ENCODE measurements around the gene CBX7. TPM values are rescaled to one million over a fixed set of nuclear protein-coding genes. Genes with fewer than 3 reads are reported as not detected.
A peak's percentile ranks its signal among the peaks of the same experiment; 100 is the strongest.

The CBX7 gene
- total RNA-seq, 4 donors from 2014 or later: 189 to 264 (median 206) TPM

DNA sequence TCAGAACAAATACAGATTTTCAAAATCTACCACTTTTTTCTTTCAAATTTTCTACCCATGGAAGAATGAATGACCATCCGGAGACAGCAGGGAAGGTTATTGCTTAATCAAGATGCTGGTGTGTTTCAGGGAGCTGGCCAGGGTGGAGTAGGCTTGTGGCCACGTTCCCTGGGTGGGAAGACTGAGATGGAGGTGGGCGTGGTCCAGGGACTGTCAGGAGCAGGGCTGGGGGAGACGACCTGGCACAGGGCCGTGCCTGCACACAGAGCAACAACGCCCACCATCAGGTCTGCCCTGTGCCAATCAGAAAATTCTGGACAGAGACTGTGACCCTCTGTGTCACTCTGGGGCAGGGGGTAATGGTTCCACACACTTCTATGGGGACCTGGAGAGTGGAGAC lies 62.6 kb downstream of the CBX7 start:
- H3K27me3 ChIP-seq: no peaks in the 10 kb centered on the region
- no peak for DNase-seq (ENCODE audit: low spot score in 2 of 2)
- peaks cover 0 to 14% (median 0%) of the 10 kb centered on the region in 3 donors for H3K36me3 ChIP-seq
- TF ChIP-seq EP300 (IDR thresholded peaks at IDR 0.05): no peak
- TF ChIP-seq POLR2A (IDR thresholded peaks at IDR 0.05): no peak
- TF ChIP-seq, protein P1, sequence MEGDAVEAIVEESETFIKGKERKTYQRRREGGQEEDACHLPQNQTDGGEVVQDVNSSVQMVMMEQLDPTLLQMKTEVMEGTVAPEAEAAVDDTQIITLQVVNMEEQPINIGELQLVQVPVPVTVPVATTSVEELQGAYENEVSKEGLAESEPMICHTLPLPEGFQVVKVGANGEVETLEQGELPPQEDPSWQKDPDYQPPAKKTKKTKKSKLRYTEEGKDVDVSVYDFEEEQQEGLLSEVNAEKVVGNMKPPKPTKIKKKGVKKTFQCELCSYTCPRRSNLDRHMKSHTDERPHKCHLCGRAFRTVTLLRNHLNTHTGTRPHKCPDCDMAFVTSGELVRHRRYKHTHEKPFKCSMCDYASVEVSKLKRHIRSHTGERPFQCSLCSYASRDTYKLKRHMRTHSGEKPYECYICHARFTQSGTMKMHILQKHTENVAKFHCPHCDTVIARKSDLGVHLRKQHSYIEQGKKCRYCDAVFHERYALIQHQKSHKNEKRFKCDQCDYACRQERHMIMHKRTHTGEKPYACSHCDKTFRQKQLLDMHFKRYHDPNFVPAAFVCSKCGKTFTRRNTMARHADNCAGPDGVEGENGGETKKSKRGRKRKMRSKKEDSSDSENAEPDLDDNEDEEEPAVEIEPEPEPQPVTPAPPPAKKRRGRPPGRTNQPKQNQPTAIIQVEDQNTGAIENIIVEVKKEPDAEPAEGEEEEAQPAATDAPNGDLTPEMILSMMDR (IDR thresholded peaks at IDR 0.05): no peak
- no peak overlapping the region for H3K4me3 ChIP-seq
- H3K9me3 ChIP-seq: no peaks in the 10 kb centered on the region
- H3K27ac ChIP-seq: peak overlapping the region in 1 of 4 donors; percentile 47
- WGBS, 2 donors: 63 to 71% methylated on average over 3 to 6 of the region's 6 CpGs
- H3K4me1 ChIP-seq: peaks cover 0 to 6% (median 0%) of the 10 kb centered on the region in 4 donors

DNA sequence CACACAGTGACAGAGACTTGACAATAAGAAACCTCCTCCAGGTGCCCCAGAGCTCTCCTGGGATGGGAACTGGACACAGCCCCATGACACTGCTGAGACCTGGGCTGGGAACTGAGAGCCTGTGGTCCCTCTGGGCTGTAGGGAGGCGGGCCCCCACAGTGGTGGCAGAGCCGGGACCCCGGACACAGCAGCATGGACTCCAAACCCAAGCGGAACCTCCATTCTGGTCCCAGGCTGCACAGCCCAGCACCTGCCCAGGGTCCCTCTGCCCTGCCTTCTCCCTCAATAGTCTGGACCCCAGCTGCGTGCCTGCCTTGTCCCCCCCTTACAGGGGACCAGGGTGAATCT lies 63.8 kb downstream of the CBX7 start:
- Histone ChIP-seq H3K9me3 (no peaks in the 10 kb centered on the region), H3K27me3 (no peaks in the 10 kb centered on the region), H3K4me3 (no peak overlapping the region), H3K4me1 (peaks cover 0 to 6% (median 0%) of the 10 kb centered on the region in 4 donors), H3K36me3 (peaks cover 0 to 18% (median 0%) of the 10 kb centered on the region in 3 donors), H3K27ac (no peak overlapping the region)
- TF ChIP-seq EP300 (IDR thresholded peaks at IDR 0.05) (no peak), POLR2A (IDR thresholded peaks at IDR 0.05) (no peak)
- TF ChIP-seq, protein P1 (IDR thresholded peaks at IDR 0.05): no peak
- 76 to 90% methylated on average over 5 of the region's 5 CpGs for WGBS, 2 donors
- DNase-seq (ENCODE audit: low spot score in 2 of 2): no peak

DNA sequence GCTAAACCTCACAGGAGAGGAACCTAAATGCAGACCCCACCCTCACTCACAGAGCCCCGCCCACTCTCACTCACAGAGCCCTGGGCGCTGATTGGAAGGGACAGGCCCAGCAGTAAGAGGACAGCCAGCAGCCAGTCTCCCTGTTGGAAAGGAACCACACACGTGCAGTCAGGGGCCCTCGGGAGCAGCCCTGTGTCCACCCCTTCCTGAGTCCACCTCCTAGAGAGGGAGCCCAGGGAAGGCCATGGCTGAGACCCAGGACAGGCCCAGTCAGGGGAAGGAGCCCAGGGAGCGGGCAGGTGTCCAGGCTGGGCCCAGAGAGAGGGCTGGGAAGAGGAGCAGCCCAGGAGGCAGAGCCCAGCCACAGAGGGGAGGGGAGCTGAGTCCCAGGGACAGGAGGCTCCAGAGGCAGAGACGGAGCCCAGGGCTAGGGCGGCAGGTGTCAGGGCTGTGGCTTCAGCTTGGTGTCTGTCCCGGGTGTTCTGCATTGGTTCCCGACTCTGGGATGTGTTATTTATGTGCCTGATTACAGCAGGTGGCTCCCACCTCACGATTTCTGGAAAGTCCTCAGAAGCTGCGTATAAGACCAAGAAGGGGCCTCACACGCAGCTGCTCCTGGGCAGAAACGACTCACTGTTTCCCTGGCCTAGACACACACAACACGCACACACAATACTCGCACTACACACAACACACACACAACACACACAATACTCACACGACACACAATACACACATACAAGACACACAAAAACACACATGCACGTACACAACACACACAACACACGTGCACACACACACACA lies 64.4 kb downstream of the CBX7 start:
- no peak overlapping the region for H3K27ac ChIP-seq
- 61 to 63% methylated on average over 18 of the region's 18 CpGs for WGBS, 2 donors
- DNase-seq (ENCODE audit: low spot score in 2 of 2): no peak
- H3K9me3 ChIP-seq: no peaks in the 10 kb centered on the region
- H3K36me3 ChIP-seq: peaks cover 0 to 18% (median 0%) of the 10 kb centered on the region in 3 donors
- H3K4me1 ChIP-seq: peaks cover 0 to 6% (median 0%) of the 10 kb centered on the region in 4 donors
- no peaks in the 10 kb centered on the region for H3K27me3 ChIP-seq
- H3K4me3 ChIP-seq: no peak overlapping the region
- TF ChIP-seq, protein P1 (IDR thresholded peaks at IDR 0.05): no peak
- TF ChIP-seq POLR2A (IDR thresholded peaks at IDR 0.05) (no peak), EP300 (IDR thresholded peaks at IDR 0.05) (no peak)

DNA sequence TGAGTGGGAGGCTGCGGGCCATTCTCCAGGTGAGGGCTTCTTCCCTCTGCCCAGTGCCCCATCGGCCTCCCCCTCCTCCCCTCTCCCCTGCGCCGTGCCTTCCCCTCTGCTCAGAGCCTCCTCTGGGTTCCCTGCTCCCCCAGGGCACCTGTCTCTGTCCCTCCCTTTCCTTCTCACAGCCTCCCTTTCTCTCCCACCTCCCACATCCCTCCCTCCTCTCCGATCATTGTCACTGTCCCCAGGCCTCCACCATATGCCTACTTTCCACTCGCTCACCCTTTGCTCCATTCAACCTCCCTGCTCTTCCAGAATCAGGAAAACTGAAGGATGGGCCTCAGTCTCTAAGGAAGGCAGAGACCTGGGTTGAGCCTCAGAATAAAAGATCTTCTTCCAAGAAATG lies 65.4 kb downstream of the CBX7 start:
- Histone ChIP-seq H3K27ac (no peak overlapping the region), H3K4me1 (peaks cover 0 to 6% (median 0%) of the 10 kb centered on the region in 4 donors), H3K4me3 (no peak overlapping the region), H3K36me3 (peaks cover 0 to 26% (median 0%) of the 10 kb centered on the region in 3 donors), H3K27me3 (no peaks in the 10 kb centered on the region), H3K9me3 (no peaks in the 10 kb centered on the region)
- TF ChIP-seq, protein P1 (IDR thresholded peaks at IDR 0.05): no peak
- TF ChIP-seq EP300 (IDR thresholded peaks at IDR 0.05) (no peak), POLR2A (IDR thresholded peaks at IDR 0.05) (no peak)
- DNase-seq (ENCODE audit: low spot score in 2 of 2): no peak
- 89 to 94% methylated on average over 6 of the region's 6 CpGs for WGBS, 2 donors

DNA sequence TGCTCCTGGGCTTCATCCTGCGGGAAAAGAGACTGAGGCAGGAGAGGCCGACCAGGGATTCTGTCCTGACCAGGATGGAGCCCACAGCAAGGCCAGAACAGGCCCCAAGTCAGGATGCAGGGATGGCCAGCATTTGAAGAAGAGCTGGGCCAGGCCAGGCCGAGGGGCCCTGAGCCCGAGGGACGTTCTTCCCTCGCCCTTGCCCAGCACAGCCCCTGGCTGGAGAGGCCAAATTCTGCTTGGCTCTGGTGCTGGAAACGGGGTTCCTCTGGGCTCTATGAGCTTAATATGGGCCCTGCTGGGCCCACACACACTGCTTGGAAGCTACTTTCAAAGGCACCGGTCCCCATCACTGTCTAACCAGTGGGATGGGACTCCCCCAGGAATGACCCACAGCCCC lies 67.8 kb downstream of the CBX7 start:
- no peak for DNase-seq (ENCODE audit: low spot score in 2 of 2)
- Histone ChIP-seq H3K36me3 (peaks cover 0 to 43% (median 0%) of the 10 kb centered on the region in 3 donors), H3K4me3 (no peak overlapping the region), H3K27me3 (no peaks in the 10 kb centered on the region), H3K27ac (no peak overlapping the region), H3K4me1 (peaks cover 0 to 6% (median 0%) of the 10 kb centered on the region in 4 donors), H3K9me3 (no peaks in the 10 kb centered on the region)
- TF ChIP-seq POLR2A (IDR thresholded peaks at IDR 0.05) (no peak), EP300 (IDR thresholded peaks at IDR 0.05) (no peak)
- TF ChIP-seq, protein P1 (IDR thresholded peaks at IDR 0.05): no peak
- WGBS, 2 donors: 76 to 89% methylated on average over 7 to 8 of the region's 8 CpGs
